H1 (cell line): ENCODE data around the gene UBAP2. TPM values are rescaled to one million over a fixed set of nuclear protein-coding genes. Genes with fewer than 3 reads are reported as not detected.

Experiments
- CTCF ChIA-PET: fragments of 300-600 bp; sonication (Branson Sonifier 250); formaldehyde crosslinking; loops from one replicate; lab custom pipeline; 2021; ENCODE audit not compliant: partially characterized antibody; lab: Charles Lee
- POLR2A ChIA-PET: fragments of 300-600 bp; sonication (Branson Sonifier 250); formaldehyde crosslinking; loops from one replicate; lab custom pipeline; 2021; ENCODE audit warnings: inconsistent platforms; ENCODE audit not compliant: partially characterized antibody; lab: Charles Lee
- DNase-seq, 2 experiments: peaks; one replicate each; pipeline versions ENCODE4 v3.0.0 to v3.0.0-alpha.2; 2010 to 2022; ENCODE audit warnings: low spot score in 2 of 2, low read depth in 1 of 2, mixed read lengths in 1 of 2
- FAIRE-seq: peaks from 2 replicates; lab custom pipeline; 2011; peaks lifted over from hg19 to GRCh38; lab: Jason Lieb, UNC
- H2AFZ ChIP-seq: 2 replicates; pipeline ENCODE4 v1.8.1; 2012; ENCODE audit warnings: low read length, inconsistent platforms
- H2AK5ac ChIP-seq: 2 replicates; pipeline ENCODE4 v1.6.1; 2013; ENCODE audit warnings: low read depth, low read length
- H2BK120ac ChIP-seq: replicated peaks from 2 replicates; pipeline ENCODE3; 2013; ENCODE audit warnings: low read depth, low read length, inconsistent platforms
- H2BK12ac ChIP-seq: 2 replicates; pipeline ENCODE4 v1.6.1; 2013; ENCODE audit warnings: low read depth, low read length
- H2BK15ac ChIP-seq: 2 replicates; pipeline ENCODE4 v1.6.1; 2013; ENCODE audit warnings: low read length
- H2BK20ac ChIP-seq: 2 replicates; pipeline ENCODE4 v1.6.1; 2013; ENCODE audit warnings: low read length
- H2BK5ac ChIP-seq: 2 replicates; pipeline ENCODE4 v1.6.1; 2013; ENCODE audit warnings: low read depth, low read length
- H3K14ac ChIP-seq: 2 replicates; pipeline ENCODE4 v1.6.1; 2013; ENCODE audit warnings: inconsistent platforms; ENCODE audit not compliant: insufficient read length
- H3K18ac ChIP-seq: 2 replicates; pipeline ENCODE4 v1.6.1; 2013; ENCODE audit warnings: low read length; ENCODE audit errors: extremely low read depth
- H3K23ac ChIP-seq: 2 replicates; pipeline ENCODE4 v1.6.1; 2013; ENCODE audit warnings: inconsistent platforms; ENCODE audit not compliant: insufficient read length
- H3K23me2 ChIP-seq: 2 replicates; pipeline ENCODE4 v1.6.1; 2013; ENCODE audit warnings: low read depth, low read length
- H3K27ac ChIP-seq: 2 replicates; pipeline ENCODE4 v1.6.1; 2011; ENCODE audit warnings: low read depth, low read length, inconsistent platforms
- H3K27me3 ChIP-seq, 4 experiments: replicated peaks in 1 of 4; 1 replicate in 1 of 4; 2 replicates in 3 of 4; pipeline versions ENCODE4 v1.6.1 to v1.8.1; 2011 to 2013; ENCODE audit warnings: low read length in 3 of 4, mild to moderate bottlenecking in 3 of 4, inconsistent platforms in 2 of 4, mixed read lengths in 2 of 4, moderate library complexity in 1 of 4; ENCODE audit not compliant: control insufficient read depth in 3 of 4, insufficient read depth in 3 of 4; ENCODE audit errors: extremely low read depth in 1 of 4
- H3K36me3 ChIP-seq, 4 experiments: 2 replicates each; pipeline versions ENCODE4 v1.6.1 to v1.8.1; 2011 to 2013; ENCODE audit warnings: mild to moderate bottlenecking in 4 of 4, low read length in 3 of 4, moderate library complexity in 2 of 4, control low read depth in 1 of 4, inconsistent platforms in 1 of 4; ENCODE audit not compliant: insufficient read depth in 4 of 4, control insufficient read depth in 2 of 4
- H3K4ac ChIP-seq: replicated peaks from 2 replicates; pipeline ENCODE3; 2013; ENCODE audit warnings: low read length, low read depth, mixed read lengths, inconsistent platforms; ENCODE audit not compliant: insufficient read length
- H3K4me1 ChIP-seq, 4 experiments: replicated peaks in 1 of 4; 1 replicate in 1 of 4; 2 replicates in 3 of 4; pipeline versions ENCODE4 v1.6.1 to v1.8.1; 2011 to 2013; ENCODE audit warnings: low read length in 3 of 4, inconsistent platforms in 2 of 4, mixed read lengths in 1 of 4; ENCODE audit not compliant: insufficient read depth in 4 of 4, control insufficient read depth in 3 of 4
- H3K4me2 ChIP-seq, 2 experiments: 2 replicates each; pipeline versions ENCODE4 v1.6.1 to v1.8.1; 2011 to 2013; ENCODE audit warnings: low read depth in 2 of 2, low read length in 2 of 2, control low read depth in 1 of 2, inconsistent platforms in 1 of 2, mild to moderate bottlenecking in 1 of 2; ENCODE audit not compliant: insufficient read depth in 1 of 2
- H3K4me3 ChIP-seq, 4 experiments: fragments of 200-600, 300-600 bp in 1 of 4; sonication (generic), shearing (Covaris generic), sonication (Bioruptor Twin) in 1 of 4; 2 replicates each; pipeline versions ENCODE4 v1.5.1 to v1.8.1; 2011 to 2016; ENCODE audit warnings: low read length in 4 of 4, low read depth in 3 of 4, control low read depth in 2 of 4, inconsistent platforms in 2 of 4, mild to moderate bottlenecking in 2 of 4, mixed read lengths in 1 of 4, moderate library complexity in 1 of 4; ENCODE audit not compliant: insufficient read depth in 2 of 4; ENCODE audit errors: extremely low read depth in 1 of 4
- H3K56ac ChIP-seq: replicated peaks from 2 replicates; pipeline ENCODE3; 2013; ENCODE audit warnings: low read depth, mild to moderate bottlenecking, mixed read lengths, low read length, inconsistent platforms; ENCODE audit not compliant: insufficient read length
- H3K79me1 ChIP-seq: 2 replicates; pipeline ENCODE4 v1.6.1; 2013; ENCODE audit warnings: low read depth, low read length, control low read depth
- H3K79me2 ChIP-seq, 2 experiments: 2 replicates each; pipeline versions ENCODE4 v1.6.1 to v1.8.1; 2012 to 2013; ENCODE audit warnings: low read length in 2 of 2, mild to moderate bottlenecking in 2 of 2, inconsistent platforms in 1 of 2; ENCODE audit not compliant: insufficient read depth in 2 of 2, control insufficient read depth in 1 of 2
- H3K9ac ChIP-seq, 4 experiments: replicated peaks in 1 of 4; 1 replicate in 1 of 4; 2 replicates in 3 of 4; pipeline versions ENCODE4 v1.6.1 to v1.8.1; 2011 to 2013; ENCODE audit warnings: low read depth in 3 of 4, low read length in 3 of 4, control low read depth in 2 of 4, mild to moderate bottlenecking in 2 of 4, moderate library complexity in 2 of 4, inconsistent platforms in 1 of 4; ENCODE audit errors: extremely low read depth in 1 of 4
- H3K9me3 ChIP-seq, 2 experiments: 2 replicates each; pipeline versions ENCODE4 v1.6.1 to v1.8.1; 2012 to 2013; ENCODE audit warnings: mild to moderate bottlenecking in 2 of 2, moderate library complexity in 2 of 2, control low read depth in 1 of 2, inconsistent platforms in 1 of 2, low read depth in 1 of 2, low read length in 1 of 2, mixed read lengths in 1 of 2; ENCODE audit not compliant: insufficient read depth in 2 of 2
- H4K20me1 ChIP-seq, 2 experiments: replicated peaks in 1 of 2; 2 replicates each; pipeline versions ENCODE3 to v1.8.1; 2011 to 2013; ENCODE audit warnings: inconsistent platforms in 2 of 2, low read length in 2 of 2, mild to moderate bottlenecking in 1 of 2; ENCODE audit not compliant: insufficient read depth in 2 of 2, control insufficient read depth in 1 of 2
- H4K5ac ChIP-seq: 2 replicates; pipeline ENCODE4 v1.6.1; 2013; ENCODE audit warnings: low read length, low read depth, mixed read lengths, inconsistent platforms; ENCODE audit not compliant: insufficient read length
- H4K8ac ChIP-seq: 2 replicates; pipeline ENCODE4 v1.8.0; 2013; ENCODE audit warnings: mild to moderate bottlenecking, moderate library complexity, low read length, inconsistent platforms; ENCODE audit not compliant: insufficient read depth; ENCODE audit errors: extremely low read depth
- H4K91ac ChIP-seq: replicated peaks from 2 replicates; pipeline ENCODE3; 2013; ENCODE audit warnings: low read length, mixed read lengths, inconsistent platforms; ENCODE audit not compliant: insufficient read length
- HDAC6 ChIP-seq: IDR thresholded peaks from one replicate; pipeline ENCODE4 v1.7.1; 2012; ENCODE audit warnings: low read depth, mild to moderate bottlenecking, inconsistent platforms, low read length, moderate library complexity
- NRF1 ChIP-seq: IDR thresholded peaks from 2 replicates; pipeline ENCODE4 v1.6.1; 2011; ENCODE audit warnings: mild to moderate bottlenecking, low read depth, low read length, improper control_type of control experiment
- POU5F1 ChIP-seq: IDR thresholded peaks from 2 replicates; pipeline ENCODE4 v1.6.1; 2011; ENCODE audit warnings: low read depth, mild to moderate bottlenecking, low read length, moderate library complexity
- SIX5 ChIP-seq: IDR thresholded peaks from 2 replicates; pipeline ENCODE4 v1.6.1; 2011; ENCODE audit warnings: mild to moderate bottlenecking, low read depth, low read length
- TAF1 ChIP-seq: IDR thresholded peaks from 2 replicates; pipeline ENCODE4 v1.6.1; 2011; ENCODE audit warnings: mild to moderate bottlenecking, low read depth, low read length
- TAF7 ChIP-seq: optimal IDR thresholded peaks from 2 replicates; pipeline ENCODE3; 2011; ENCODE audit warnings: low read depth, mild to moderate bottlenecking, inconsistent platforms, low read length, moderate library complexity, borderline replicate concordance
- TCF12 ChIP-seq: IDR thresholded peaks from 2 replicates; pipeline ENCODE4 v1.6.1; 2011; ENCODE audit warnings: low read depth, mild to moderate bottlenecking, low read length
- WGBS, 2 experiments: shearing (Covaris generic) in 1 of 2; methylation state at CpG; one replicate each; pipeline versions ENCODE4 v1.1.6 to v1.1.7; 2013 to 2015; ENCODE audit warnings: low lambda C conversion rate in 2 of 2, mixed read lengths in 2 of 2, inconsistent platforms in 1 of 2, low coverage in 1 of 2, missing lambda C conversion rate in 1 of 2; ENCODE audit not compliant: insufficient replicate concordance in 2 of 2, insufficient coverage in 1 of 2, insufficient read length in 1 of 2; ENCODE audit errors: extremely low coverage in 1 of 2, missing lambda C conversion rate in 1 of 2; 5-methylcytosine and 5-hydroxymethylcytosine counted together
- polyA plus RNA-seq, 7 experiments: library from polyadenylated mRNA; depleted of rRNA in 3 of 7; stranded (reverse) in 5 of 7; unstranded in 2 of 7; fragments of >200 nt in 5 of 7; fragments of 200-250 nt in 2 of 7; gene quantifications; 1 replicate in 5 of 7; 2 replicates in 1 of 7; 4 replicates in 1 of 7; pipeline versions ENCODE4 v1.2.1 to v1.2.3, GENCODE V29; 2011 to 2013; ENCODE audit warnings: missing spikeins in 2 of 7, mixed read lengths in 2 of 7
- total RNA-seq: library from RNA; stranded (reverse); fragmentation: NEBNext Ultra II Directional; extraction: Animal tissue kit (Norgen Biotek cat#: 25700); gene quantifications from 2 replicates; pipeline ENCODE4 v1.2.1, GENCODE V29; 2021
- TF ChIP-seq, protein P1 (sequence below): IDR thresholded peaks from 2 replicates; pipeline ENCODE4 v1.6.1; 2012; ENCODE audit warnings: inconsistent platforms

Gene UBAP2
- total and polyA plus RNA-seq, 2 of the 8 experiments (the other 6 are each of a cell fraction or from before 2014, with no cell fraction given): 75.0 to 81.4 TPM

- POLR2A ChIA-PET: no interaction called here
- H3K27ac ChIP-seq: no peak overlapping the region
- TF ChIP-seq, protein P1, sequence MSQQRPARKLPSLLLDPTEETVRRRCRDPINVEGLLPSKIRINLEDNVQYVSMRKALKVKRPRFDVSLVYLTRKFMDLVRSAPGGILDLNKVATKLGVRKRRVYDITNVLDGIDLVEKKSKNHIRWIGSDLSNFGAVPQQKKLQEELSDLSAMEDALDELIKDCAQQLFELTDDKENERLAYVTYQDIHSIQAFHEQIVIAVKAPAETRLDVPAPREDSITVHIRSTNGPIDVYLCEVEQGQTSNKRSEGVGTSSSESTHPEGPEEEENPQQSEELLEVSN: no peak
- TF ChIP-seq TAF1: no peak
- TF ChIP-seq TCF12: no peak
- no peak for TF ChIP-seq HDAC6
- TF ChIP-seq NRF1: no peak
- TF ChIP-seq POU5F1: no peak
- no peak for TF ChIP-seq TAF7
- no peak for TF ChIP-seq SIX5
Observed at GRCh38 chr9:33906769-33907168, 141.9 kb downstream of the UBAP2 start.

More at GRCh38 chr9:33906769-33907168, 141.9 kb downstream of the UBAP2 start:
- peaks cover 0 to 44% of the 10 kb centered on the region in 2 experiments; a peak in 2 of 4 replicates for H3K79me2 ChIP-seq
- H4K20me1 ChIP-seq: peaks cover 0 to 2% of the 10 kb centered on the region in 2 experiments
- no peak overlapping the region for H3K23ac ChIP-seq
- no peaks in the 10 kb centered on the region for H3K23me2 ChIP-seq
- peaks cover 0 to 6% (median 2%) of the 10 kb centered on the region in 4 experiments; a peak in 2 of 7 replicates for H3K4me1 ChIP-seq
- H3K4ac ChIP-seq: no peak overlapping the region
- H2BK20ac ChIP-seq: no peak overlapping the region
- FAIRE-seq (no peak), DNase-seq (no peak)
- no peak overlapping the region for H3K56ac ChIP-seq
- H2AK5ac ChIP-seq: no peak overlapping the region
- no peak overlapping the region for H3K18ac ChIP-seq
- no peak overlapping the region for H3K9ac ChIP-seq
- no peak overlapping the region for H2AFZ ChIP-seq
- CTCF ChIA-PET: interaction anchor here (0.5 to 2.8 kb wide), 3 partner anchors 14 to 92 kb away, joined by 3 to 16 read pairs (median 15); no protein-coding TSS in a partner anchor
- H4K91ac ChIP-seq: no peak overlapping the region
- H4K5ac ChIP-seq: no peak overlapping the region
- H3K9me3 ChIP-seq: no peaks in the 10 kb centered on the region
- H3K79me1 ChIP-seq: peaks cover 3% of the 10 kb centered on the region
- 80% methylated on average over 2 of the region's 2 CpGs; no CpG with 5 or more reads in 1 of the 2 experiments for WGBS, 2 experiments
- no peaks in the 10 kb centered on the region; a peak in 3 of 8 replicates for H3K36me3 ChIP-seq
- H2BK5ac ChIP-seq: no peak overlapping the region
- H3K27me3 ChIP-seq: no peaks in the 10 kb centered on the region
- H3K4me2 ChIP-seq: no peak overlapping the region
- H3K4me3 ChIP-seq: no peak overlapping the region
- no peak overlapping the region for H2BK120ac ChIP-seq
- no peak overlapping the region for H3K14ac ChIP-seq
- no peak overlapping the region for H2BK12ac ChIP-seq
- no peak overlapping the region for H2BK15ac ChIP-seq
- H4K8ac ChIP-seq: no peak overlapping the region
